HG02610 (cell line): ENCODE results near the gene TRMT10B.
"Not testable (repeated sequence)": the region's sequence is repeated elsewhere in the genome, so short reads cannot be mapped to it uniquely, and the experiment has no call there.

ENCODE experiments used
- ATAC-seq: cut with Tn5 transposase; IDR thresholded peaks from one replicate; pipeline ENCODE4 v1.9.1; 2021; ENCODE audit warnings: mild to moderate bottlenecking, moderate library complexity; ENCODE audit not compliant: unreplicated experiment

Gene TRMT10B

DNA sequence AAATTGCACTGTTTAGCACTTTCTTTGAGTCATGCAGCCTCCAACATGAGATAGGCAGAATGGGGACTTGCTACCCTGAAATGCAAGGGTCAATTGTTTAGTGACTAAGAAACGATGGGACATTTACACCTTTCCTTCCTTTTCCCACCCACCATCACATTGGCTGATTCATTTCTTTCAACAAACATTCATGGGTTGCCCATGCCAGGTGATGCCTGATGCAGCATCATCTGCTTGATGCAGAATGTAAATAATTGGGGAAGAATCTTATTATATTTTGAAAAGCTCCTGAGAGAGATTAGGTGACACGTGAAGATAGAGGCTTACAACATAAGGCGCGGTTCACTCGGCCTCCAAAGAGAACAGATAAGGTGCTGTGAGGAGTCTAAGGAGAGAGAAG, 4.5 kb upstream of the TRMT10B start:
- no peak for ATAC-seq

DNA sequence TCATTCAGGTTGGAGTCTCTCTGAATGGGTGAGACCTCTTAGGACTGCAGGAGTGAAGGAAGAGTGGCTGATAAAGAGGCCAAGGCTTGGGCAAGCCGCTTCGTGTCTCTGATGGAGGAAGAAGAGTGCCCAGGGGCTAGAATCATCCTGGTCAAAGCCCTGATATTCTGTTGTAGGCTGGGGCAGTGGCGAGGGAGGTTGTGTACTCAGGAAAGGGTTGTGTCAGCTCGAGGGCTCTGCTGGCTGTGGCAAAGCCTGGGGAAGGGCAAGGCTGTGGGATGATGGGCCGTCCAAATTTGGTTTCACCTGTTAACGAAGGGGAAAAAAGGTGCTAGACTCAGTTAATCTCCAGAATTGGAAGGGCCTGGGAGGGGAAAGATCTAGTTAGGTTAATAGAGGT, 2.4 kb upstream of the TRMT10B start:
- ATAC-seq = no peak

DNA sequence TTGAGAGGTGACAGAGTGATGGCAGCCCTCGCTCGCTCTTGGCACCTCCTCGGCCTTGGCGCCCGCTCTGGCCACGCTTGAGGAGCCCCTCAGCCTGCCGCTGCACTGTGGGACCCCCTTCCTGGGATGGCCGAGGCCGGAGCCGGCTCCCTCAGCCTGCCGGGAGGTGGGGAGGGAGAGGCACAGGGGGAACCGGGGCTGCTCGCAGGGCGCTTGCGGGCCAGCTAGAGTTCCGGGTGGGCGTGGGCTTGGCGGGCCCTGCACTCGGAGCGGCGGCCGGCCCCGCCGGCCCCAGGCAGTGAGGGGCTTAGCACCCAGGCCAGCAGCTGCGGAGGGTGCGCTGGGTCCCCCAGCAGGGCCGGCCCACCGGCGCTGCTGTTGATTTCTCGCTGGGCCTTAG, 1.9 kb upstream of the TRMT10B start:
- not testable (repeated sequence) for ATAC-seq

DNA sequence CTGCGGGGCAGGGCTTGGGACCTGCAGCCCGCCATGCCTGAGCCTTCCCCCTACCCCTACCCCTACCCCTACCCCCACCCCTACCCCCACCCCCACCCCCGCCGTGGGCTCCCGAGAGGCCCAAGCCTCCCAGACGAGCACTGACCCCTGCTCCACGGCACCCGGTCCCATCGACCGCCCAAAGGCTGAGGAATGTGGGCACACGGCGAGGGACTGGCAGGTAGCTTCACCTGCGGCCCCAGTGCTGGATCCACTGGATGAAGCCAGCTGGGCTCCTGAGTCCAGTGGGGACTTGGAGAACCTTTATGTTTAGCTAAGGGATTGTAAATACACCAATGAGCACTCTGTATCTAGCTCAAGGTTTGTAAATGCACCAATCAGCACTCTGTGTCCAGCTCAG, 1.5 kb upstream of the TRMT10B start:
- ATAC-seq = not testable (repeated sequence)

DNA sequence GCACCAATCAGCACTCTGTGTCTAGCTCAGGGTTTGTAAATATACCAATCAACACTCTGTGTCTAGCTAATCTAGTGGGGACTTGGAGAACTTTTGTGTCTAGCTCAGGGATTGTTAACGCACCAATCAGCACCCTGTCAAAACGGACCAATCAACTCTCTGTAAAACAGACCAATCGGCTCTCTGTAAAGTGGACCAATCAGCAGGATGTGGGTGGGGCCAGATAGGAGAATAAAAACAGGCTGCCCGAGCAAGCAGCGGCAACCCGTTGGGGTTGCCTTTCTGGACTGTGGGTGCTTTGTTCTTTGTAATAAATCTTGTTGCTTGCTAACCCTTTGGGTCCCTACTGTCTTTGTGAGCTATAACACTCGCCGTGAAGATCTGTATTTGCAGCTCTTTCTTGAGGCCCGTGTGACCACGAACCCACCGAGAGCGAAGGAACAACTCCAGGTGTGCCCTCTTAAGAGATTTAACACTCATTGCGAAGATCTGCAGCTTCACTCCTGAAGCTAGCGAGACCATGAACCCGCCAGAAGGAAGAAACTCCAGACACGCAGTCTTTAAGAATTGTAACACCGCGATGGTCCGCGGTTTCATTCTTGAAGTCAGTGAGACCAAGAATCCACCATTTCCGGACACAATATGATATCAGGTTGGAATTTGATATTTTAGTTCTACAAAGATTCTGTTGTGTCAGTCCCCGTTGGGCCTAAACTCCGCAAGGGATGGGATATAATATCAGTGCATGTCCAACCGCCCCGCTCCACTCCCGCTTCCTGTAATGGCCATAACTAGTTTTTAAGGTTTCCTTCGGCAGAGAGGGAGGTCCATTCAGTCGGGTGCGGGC, 740 bp upstream of the TRMT10B start:
- ATAC-seq = no peak

DNA sequence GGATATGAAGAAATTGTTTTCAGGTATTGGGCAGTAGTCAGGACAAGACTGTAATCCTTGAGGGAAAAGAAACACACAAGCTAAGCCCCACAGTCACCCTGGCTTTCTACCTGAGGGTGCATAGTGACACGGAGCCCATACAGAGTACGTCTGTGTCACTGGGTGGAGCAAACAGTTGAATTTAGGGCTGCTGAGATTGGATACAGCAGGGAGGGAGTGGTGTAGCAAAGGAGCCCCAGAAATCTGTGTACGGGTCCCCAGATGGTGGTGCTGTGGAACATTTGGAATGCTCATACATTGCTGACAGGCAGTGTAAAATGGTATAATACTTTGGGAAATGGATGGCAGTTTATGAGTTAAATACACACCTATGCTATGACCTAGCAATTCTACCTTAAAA, 5.1 kb downstream of the TRMT10B start:
- ATAC-seq = no peak

DNA sequence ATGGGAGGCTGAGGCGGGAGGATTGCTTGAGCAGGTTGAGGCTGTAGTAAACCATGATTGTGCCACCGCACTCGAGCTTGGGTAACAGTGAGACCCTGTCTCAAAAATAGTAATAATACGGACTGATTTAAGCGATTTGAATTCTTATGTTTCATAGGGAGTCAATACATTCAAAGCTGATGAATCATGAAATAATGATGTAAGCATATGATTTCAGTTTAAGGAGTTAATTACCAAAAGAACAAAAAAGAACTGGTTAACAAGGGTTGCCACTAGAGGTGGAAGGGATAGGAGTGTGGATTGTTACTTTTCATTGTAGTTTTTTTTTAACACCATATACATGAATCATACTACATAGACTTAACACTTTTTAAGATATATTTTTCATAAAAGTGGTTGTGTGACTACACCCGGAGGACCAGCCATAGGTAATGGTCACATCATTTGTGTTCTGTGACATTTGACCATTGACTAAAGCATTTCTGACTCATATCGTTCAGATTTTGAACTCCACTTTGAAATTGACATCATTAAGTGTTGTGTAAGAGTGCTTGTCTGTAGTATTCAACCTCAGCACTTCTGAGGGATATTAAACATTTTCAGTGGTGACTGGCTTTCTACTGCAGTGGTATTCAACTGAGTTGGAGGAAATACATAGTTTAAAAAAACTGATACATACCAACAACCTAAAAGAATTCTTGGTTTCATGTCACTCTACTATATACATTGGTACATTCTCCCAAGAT, 7.0 kb downstream of the TRMT10B start:
- ATAC-seq = no peak

DNA sequence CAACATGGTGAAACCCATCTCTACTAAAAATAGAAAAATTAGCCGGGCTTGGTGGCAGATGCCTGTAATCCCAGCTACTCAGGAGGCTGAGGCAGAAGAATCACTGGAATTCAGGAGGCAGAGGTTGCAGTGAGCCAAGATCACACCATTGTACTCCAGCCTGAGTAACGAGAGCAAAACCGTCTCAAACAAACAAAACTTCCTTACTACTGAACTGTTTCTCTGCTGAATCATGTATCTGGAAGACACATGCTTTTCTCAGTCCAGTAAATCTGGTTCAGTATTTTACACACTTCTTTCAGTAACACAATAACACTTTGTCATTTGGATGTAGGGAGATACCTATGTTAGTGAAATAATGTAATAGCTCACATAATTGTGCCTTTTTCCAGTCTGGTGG, 7.9 kb downstream of the TRMT10B start:
- ATAC-seq = no peak

DNA sequence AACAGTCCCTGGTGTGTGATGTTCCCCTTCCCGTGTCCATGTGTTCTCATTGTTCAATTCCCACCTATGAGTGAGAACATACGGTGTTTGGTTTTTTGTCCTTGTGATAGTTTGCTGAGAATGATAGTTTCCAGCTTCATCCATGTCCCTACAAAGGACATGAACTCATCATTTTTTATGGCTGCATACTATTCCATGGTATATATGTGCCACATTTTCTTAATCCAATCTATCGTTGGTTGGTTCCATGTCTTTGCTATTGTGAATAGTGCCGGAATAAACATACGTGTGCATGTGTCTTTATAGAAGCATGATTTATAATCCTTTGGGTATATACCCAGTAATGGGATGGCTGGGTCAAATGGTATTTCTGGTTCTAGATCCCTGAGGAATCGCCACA, 11.7 kb downstream of the TRMT10B start:
- not testable (repeated sequence) for ATAC-seq

DNA sequence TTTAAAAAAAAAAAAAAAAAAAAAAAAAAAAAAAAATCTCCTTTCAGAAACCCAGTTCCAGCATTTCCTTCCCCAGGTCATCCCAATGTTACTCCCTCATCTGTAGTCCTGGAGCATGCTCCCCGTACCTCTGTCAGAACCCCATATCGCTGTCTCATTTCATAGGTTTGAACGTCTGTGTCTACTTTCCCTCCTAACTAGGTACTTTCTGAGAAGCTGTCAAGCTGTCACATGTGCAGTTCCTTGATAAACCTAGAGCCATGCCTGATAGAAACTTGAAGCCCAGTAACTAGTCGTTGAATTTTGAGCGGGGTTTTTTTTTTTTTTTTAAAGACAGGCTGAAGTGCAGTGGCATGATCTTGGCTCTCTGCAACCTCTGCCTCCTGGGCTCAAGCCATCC, 15.7 kb downstream of the TRMT10B start:
- no peak for ATAC-seq

DNA sequence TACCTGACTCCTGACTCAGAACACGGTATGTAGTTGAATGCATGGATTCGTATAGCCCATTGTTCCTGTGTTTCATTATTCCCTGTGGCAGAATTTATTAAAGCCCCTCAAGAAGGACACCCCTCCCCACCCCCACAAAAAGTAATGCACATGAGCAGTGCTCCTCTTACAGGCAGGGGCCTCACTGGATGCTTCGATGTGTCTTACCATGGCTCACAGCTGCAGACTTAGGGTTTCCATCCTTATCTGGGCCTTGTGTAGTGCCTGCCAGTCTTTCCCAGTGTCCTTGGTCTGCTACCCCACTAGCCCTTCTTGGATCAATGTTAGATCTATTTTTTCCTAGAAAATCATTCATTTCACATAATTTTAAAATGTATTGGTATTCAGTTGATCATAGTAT, 16.4 kb downstream of the TRMT10B start:
- ATAC-seq = no peak

DNA sequence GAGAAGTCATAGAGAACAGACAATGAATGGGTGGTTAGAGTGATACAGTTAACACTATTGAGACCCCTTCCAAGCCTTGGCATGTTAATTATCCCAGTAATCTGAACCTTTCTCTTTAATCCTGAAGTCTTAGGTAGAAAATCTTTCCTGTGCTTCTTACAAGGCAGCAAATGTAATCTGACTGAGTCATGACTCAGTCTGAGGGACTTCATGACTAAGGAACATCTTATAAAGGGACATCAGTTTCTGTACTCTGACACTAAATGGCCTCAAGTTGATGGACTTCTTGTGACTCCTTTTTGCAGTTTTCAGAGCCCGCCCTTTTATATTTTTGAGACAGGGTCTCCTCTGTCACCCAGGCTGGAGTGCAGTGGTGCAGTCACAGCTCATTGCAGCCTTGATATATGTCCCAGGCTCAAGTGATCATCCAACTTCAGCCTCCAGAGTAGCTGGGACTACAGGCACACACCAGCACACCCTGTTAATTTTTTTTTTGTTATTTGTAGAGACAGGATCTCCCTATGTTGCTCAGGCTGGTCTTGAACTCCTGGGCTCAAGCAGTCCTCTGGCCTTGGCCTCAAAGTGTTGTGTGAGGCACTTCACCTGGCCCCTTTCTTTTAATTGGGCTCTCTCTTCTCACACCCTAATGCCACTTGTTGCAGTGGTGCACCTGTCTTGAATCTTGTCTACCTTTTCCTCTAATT, 21.8 kb downstream of the TRMT10B start:
- no peak for ATAC-seq

DNA sequence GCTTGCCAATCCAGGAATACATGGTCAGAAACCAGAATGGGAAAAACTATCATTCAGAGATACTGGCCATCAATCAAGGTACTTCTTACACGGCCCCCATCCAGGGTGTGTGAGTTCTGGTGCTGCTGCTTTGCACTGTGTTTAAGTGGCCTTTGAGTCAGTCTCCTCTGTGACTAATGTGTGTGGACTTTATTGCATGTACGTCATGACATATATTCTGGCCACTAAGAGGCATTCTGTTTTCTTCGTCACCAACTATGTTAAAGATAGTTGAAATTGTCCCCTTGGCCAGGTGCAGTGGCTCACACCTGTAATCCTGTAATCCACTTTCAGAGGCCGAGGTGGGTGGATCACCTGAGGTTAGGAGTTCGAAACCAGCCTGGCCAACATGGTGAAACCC, 22.7 kb downstream of the TRMT10B start:
- no peak for ATAC-seq

DNA sequence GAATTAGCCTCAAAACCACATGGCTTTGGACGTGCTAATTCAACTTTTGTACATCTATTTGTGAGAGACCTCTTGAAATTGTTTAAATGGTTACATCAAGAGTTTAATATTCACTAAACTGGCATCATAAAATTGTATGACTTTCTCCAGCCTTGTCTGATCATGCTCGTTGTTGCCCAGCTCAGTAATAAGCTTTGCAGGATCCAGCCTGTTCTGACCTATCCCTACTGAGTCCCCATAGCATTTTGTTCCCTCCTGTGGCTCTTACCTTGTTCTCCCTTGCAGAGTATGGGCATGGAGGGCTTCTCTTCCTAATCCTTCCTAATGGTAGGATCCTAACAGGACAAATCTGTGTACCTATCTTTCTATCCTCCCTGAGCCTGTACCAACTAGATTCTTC, 24.9 kb downstream of the TRMT10B start:
- ATAC-seq = no peak

DNA sequence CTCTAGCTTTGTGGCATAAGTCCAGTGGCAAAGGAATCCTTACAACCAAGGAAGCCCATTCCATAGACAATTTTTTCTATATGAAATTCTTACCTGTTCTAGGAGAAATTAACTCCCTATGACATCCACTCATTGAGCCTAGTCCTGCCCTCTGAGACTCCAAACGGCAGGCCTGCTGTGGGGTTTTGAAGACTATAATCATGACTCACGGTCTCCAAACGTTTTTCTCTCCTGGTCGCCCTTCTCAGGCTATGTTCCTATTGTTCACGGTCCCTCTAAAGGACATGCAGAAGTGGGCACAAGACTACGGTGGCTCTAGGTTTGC, 30.6 kb downstream of the TRMT10B start:
- ATAC-seq = no peak

DNA sequence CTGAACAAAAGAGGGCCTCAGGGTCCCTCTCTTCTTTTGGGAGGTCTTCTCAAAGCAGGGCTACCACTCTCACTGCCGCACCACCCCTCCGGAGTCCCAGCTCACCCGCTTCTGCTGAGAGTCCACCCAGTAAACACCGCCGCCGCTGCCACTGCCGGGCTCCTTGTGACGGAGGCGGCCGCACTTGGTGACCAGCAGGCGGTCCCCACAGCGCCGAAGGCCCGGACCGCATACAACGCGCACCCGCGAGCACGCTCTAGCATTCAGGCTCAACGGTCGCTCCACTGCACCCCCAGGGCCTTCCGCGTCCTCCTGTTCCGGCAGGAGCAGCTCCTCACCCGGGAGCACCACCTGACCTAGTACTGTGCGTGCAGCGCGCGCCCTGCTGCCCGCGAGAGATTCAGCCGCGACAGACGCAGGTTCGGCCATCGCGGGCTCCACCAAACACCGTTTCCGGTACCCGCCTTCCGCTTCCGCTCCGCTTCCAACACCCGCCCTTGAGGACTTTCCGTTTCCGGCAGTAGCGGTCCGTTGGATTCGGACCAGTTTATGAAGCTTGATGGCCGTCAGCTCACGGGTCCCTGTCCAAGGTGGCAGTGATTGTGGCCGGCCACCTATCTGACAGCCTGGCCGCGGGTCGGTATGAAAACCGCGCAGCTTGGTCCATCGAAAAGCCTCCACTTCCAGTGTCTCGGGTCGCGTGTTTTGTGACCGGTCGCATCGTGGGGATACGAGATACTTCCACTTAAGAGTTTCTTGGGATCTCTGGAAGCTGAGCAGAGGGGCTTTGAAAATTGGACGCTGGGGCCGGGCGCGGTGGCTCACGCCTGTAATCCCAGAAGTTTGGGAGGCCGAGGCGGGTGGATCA, 31.2 kb downstream of the TRMT10B start, which contains the start of gene EXOSC3:
Gene EXOSC3, minus strand, starts transcription at position 449 of the 868 bp plus-strand sequence. Its CDS starts 20 bp downstream, at position 429.
- ATAC-seq = peak; percentile 94

DNA sequence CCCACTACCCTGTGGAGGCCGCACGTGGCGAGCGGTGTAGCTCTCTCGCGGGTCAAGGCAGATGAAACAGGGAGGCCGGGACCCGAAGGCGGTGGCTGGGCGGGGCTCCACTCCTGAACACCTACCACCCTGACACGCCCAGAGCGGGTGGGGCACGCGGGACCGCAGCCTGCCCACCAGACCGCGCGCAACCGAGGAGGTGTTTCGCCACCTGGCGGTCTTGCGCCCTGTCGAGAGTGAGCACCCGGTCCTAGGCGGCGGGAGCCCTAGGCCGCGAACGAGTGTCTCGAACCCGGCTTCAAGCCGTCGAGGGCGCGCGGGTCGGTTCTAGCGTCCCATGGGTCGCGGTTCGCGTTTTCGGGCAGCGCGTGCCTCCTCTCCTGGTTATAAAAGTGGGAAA, 33.5 kb downstream of the TRMT10B start:
- ATAC-seq = no peak

DNA sequence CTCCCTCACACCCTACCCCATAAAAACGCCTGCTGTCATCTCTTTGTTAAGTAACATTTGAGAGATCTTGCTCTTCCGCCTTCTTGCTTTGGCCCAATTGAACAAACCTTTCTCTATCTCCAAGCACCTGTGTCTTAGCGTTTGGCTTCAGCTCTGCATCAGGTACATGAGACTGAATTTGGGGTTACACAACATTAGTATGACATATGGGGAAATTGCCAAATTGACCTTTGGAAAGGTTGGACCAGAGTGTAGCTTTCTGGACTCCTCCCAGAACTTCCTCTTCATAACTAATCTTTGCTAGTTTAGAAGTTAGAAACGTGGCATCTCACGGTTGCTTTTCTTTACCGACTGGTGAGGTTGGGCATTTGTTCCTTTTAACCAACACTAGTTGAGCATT, 34.7 kb downstream of the TRMT10B start:
- ATAC-seq = no peak

DNA sequence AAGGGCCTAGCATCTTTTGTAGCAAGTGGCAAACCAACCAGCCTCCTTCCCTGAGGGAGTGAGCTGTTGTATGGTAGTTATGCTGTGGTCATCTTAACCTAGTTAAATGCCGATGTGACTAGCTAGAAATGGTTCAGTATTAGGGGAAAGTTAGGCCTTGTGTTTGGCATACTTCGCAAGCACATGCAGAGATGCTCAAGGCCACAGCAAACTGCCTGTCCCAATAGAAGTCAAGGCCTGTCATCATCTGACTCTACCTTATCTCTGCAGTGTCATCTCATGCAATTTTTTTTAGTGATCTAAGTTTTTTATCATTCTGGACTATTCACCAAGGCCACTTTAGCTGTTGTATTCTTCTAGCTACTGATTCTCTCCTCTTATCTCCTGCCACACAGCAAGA, 36.5 kb downstream of the TRMT10B start:
- ATAC-seq = no peak

DNA sequence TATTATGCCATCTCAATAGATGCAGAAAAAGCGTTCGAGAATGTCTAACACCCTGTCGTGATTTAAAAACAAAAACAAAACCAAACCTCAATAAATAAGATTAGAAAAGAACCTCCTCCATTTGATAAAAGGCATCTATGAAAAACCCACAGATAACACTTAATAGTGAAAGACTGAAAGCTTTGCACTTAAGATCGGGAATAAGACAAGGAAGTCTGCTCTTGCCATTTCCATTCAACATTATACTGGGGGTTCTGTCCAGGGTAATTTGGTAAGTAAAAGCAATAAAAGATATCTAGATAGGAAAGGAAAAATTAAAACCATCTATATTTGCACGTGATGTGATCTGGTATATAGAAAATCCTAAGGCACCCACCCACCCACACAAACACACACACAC, 38.5 kb downstream of the TRMT10B start:
- no peak for ATAC-seq

DNA sequence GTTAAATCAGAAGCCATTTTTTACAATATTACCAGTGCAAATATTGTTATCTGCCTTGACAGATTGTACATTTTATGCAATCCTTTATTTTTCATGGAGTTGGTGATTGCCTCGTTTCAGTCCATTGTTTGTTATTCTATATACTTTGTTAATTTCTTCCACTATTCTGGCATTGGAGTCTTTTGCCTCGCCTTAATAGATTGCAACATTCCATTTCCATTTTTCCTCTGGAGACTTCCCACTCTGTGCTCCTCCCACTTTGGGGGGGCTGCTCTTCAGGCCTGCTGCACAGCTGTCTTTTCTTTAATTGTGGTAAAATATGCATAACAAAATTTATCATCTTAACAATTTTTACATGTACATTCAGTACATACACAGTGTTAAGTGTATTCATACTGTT, 42.6 kb downstream of the TRMT10B start:
- no peak for ATAC-seq
